HG02970 (cell line): ENCODE measurements around the gene SLC24A3.

ENCODE experiments used
- ATAC-seq: cut with Tn5 transposase; IDR thresholded peaks from one replicate; pipeline ENCODE4 v1.9.1; 2021; ENCODE audit warnings: mild to moderate bottlenecking, moderate library complexity, moderate number of reproducible peaks; ENCODE audit not compliant: unreplicated experiment, low FRiP score

SLC24A3 gene

GRCh38 chr20:19715986-19716385 lies 503.5 kb downstream of the SLC24A3 start:
- ATAC-seq: no peak

DNA sequence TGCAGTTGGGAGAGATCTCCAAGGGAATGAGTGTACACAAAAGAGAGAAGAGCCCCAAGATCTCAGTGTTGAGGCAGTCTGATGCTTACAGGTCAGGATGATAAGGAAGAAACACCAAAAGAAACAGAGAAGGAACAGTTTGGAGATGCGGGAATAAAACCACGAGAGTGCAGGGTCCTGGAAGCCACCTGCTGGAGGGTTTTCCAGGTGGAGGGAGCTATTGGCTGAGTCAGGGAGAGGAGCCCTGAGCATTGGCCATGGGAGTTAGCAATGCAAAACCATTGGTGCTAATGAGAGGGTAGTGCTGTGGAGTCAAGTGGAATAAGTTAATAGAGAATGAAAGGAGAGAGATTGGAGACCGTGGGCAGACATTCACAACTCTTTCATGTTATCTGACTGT lies 506.4 kb downstream of the SLC24A3 start:
- ATAC-seq: no peak

DNA sequence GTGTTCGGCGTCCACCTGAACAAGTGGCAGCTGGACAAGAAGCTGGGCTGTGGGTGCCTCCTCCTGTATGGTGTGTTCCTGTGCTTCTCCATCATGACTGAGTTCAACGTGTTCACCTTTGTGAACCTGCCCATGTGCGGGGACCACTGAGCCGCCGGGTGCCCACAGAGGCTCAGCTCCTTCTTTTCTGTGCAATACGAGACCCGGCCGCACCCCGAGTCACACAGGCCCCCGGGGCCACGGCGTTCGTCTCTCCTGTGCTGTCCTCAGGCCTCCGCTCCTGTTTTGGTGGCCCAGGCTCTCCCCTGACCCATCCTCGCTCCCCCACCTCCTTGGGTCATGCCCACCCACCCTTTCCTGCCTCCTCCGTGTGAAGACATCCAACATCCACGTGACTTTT lies 508.5 kb downstream of the SLC24A3 start:
- no peak for ATAC-seq

DNA sequence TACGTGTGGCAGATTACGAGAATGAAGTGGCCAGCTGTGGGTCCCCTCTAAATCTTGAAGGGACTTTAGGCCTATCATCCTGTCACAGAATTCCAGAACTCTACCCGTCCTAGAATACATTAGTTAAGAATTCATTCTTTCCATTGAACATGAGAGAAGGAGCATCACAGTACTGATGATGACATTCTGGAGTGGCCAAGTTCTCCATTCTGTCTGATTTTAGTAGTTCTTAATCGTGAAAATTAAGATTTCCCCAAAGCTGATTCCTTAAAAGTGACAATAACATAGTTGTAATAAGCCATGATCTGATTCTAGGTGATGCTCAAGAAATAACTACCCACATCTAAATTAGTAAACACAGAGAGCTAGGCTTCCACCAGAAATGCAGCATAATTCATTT lies 510.6 kb downstream of the SLC24A3 start:
- ATAC-seq: no peak

DNA sequence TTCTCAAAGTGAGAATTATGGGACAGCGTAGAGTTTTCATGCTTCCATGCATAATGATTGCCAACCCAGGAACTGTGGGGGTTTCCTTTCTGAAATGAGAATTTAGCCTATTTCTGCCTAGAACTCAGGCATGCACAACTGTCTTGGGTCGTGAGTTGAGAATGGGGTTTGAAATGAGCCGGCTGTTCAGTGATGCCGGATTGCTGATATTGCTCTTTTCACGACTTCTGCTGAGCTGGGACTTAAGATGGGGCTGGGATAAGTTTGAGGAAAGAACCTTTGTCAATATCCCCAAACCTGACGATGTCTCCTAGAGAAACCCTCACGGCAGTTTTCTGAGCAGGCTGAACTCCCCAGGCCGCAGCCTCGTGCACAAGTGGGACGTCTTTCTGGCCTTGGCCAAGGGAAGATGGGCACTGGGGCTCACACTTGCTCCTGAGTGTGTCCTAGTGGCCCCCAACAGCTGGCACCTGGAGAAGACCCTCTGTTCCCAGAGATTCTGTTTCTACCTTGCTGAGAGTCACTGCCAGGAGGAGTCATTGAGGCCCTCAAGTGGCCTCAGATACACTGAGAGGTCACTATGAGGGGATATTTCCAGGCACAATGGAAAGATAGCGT lies 511.5 kb downstream of the SLC24A3 start:
- no peak for ATAC-seq

GRCh38 chr20:19725373-19725772 lies 512.9 kb downstream of the SLC24A3 start:
- ATAC-seq: no peak

DNA sequence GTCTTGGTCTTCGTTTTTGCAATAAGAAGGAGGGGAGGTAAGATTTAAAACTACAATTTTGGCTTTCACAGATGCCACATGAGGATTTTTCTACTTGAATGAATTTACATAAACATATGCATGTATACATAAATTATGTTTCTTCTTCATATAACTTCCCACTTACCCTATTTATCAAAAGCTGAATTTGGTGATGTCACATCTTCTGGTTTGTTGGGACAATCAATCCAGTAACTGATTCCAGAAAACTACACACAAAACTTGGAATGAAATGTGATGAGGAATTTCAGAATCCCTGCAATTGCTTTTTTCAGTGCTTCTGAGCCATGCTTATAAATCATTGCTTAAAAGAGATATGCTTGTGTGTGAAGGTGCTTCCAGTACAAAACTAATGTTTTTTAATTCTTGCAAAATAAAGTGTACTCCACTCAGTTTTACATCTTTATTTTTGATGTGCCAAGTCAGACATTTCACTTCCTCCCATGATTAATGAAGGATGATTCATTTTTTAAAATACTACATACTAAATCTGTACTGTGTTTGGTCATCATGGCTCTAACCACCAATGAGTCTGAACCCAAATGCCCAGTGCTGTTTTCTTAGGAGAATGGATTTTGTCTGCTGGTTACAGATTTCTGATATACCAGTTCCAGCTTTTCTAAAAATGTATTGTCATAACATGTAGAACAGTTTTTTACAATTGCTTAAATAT lies 513.5 kb downstream of the SLC24A3 start:
- ATAC-seq: no peak

GRCh38 chr20:19727251-19727847 lies 514.9 kb downstream of the SLC24A3 start:
- ATAC-seq: no peak

DNA sequence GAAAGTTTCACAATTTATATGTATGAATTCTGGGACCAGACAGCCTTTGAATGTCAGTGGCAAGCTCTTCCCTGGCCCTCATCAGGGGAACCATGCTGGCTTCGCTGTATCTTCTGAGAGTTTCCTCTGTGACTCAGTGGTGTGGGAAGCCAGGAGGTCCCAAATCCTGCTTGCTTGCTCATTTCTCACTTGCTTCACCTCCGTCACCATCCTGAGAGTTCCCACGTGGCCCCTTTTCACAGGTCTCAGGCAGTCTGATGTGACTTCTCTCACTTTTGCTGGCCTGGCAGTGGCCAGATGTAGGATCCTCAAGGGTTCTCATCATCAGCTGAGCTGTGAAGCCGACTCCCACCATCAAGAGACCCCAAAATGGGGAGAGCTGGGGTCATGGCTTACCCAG lies 517.2 kb downstream of the SLC24A3 start:
- ATAC-seq: no peak

DNA sequence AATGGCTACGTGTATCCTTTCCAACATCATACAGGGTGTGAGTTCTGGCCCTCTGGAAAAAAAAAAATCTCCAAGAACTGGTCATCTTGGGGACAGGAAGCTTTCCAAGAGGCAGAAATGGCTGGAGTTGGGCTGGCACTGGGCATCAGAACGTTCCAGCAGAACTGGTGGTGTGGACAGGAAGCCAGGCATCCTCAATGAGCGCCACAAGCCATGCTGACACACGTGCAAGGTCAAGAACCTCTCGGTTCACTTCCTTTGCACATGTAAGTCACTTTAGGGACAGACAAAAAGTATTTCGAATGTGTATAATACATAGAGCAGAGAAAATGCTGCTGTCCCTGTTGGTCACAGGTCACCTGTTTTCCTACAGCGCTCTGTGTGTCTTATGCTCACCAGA lies 518.3 kb downstream of the SLC24A3 start:
- ATAC-seq: no peak

GRCh38 chr20:19734811-19735210 lies 522.4 kb downstream of the SLC24A3 start:
- ATAC-seq: no peak

- ATAC-seq: no peak
Observed at GRCh38 chr20:19735446-19735845, 523.0 kb downstream of the SLC24A3 start.

GRCh38 chr20:19737025-19737424 lies 524.6 kb downstream of the SLC24A3 start:
- ATAC-seq: no peak

DNA sequence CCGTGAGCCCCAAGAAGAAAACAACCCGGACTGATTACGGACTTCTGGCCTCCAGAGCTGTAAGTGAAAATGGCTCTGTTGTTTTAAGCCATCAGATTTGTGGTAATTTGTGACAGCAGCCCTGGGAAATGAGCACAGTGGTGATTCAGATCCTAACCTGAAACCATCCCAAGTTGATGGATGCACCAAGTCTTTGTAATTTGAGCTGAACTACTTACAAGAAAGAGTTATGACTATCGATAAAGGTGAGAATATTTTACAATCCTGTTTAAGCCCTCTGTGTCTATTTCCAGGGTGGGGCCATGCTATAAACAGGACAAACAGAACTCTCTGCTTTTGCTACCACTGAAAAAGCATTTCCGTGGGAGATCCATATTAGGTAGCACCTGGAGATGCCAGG lies 526.5 kb downstream of the SLC24A3 start:
- ATAC-seq: no peak

- ATAC-seq: no peak
Observed at GRCh38 chr20:19739351-19739750, 526.9 kb downstream of the SLC24A3 start.

GRCh38 chr20:19740512-19740911 lies 528.1 kb downstream of the SLC24A3 start:
- no peak for ATAC-seq

DNA sequence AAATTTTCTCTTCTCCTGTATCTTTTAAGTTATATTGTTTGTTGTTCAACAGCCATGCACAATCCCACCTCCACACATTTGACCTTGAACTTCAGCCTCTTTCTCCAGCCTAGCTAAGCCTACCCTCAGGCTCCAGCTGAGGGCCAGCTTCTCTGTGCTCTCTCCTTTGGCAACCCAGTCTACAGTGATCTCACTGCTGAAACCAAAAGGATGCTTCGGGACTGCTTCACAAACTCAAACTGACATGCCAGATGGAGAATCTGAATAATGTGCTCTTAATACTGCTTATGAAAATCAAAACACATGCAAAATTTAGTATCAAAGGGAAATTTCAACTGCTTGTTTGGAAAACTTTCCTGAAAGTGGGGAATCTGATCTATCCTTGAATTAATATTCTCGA lies 529.5 kb downstream of the SLC24A3 start:
- no peak for ATAC-seq

DNA sequence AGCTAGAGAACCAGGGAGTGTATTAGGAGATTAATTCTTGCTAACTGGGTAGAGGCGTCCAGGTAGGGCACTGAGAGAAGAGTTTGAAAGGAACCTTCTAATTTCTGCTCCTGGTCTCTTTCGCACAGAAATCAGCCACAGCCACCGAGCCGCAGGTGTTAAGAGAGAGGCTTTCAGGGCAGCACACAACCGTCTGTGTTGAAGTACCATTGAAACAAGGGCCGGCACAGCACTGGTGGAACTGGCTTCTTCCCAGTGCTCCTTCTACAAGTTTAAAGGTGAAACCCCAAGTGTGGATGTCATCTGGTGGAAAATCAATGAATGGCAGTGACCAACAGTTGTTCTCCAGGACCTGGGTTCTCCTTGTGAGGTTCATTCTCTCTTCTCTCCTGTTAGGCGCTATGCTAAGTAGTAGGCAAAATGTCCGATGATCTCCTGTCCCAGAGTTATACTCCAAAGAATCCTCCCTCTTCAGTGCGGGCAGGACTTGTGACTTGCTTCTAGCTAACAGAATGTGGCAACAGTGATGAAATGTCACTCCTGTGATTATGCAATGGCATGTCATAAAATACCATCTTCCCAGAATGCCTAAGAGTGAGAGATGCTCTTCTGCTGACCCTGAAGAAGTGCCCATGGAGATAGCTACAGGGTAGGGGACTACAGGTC lies 530.7 kb downstream of the SLC24A3 start:
- ATAC-seq: no peak

DNA sequence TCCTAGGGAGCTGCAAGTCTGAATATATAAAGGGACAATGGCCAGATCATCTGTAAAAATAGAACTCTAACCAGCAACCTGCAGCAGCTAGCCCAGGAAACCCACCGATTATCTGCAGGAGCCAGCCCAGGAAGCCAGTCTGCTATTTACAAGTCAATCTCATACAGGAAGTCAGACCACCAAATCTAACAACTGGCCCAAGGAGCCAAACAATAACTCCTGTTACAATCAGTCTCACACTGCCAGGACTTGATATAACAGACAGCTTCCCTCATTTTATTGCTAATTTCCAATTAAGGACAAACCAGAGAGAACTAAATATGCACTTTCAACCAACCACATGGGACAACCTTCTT lies 531.2 kb downstream of the SLC24A3 start:
- no peak for ATAC-seq

DNA sequence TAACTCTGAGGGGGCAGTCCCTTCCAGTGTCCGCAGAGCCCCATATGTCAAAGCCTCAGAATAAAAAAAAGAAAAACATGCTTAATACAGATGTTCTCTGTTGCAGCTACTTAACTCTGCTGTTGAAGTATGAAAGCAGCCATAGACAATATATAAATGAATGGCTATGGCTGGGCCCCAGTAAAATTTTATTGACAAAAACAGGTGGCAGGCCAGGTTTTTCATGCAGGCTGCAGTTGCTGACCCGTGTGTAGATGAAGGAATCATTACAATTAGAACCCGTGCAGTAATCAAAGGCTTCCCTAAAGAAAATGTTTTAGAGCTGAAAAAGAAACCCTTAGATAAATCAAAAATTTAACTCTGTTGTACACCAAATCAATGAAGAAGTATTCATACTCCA lies 532.7 kb downstream of the SLC24A3 start:
- ATAC-seq: no peak

GRCh38 chr20:19745584-19745983 lies 533.1 kb downstream of the SLC24A3 start:
- ATAC-seq: no peak

GRCh38 chr20:19746396-19746795 lies 534.0 kb downstream of the SLC24A3 start:
- no peak for ATAC-seq
